SH-SY5Y (cell line): ENCODE data around the gene PRRX2.

ENCODE experiments used
- GATA2 ChIP-seq: IDR thresholded peaks from 2 replicates; pipeline ENCODE4 v1.6.1; 2011; ENCODE audit warnings: mild to moderate bottlenecking, low read depth, low read length
- GATA3 ChIP-seq: IDR thresholded peaks from 2 replicates; pipeline ENCODE4 v1.6.1; 2011; ENCODE audit warnings: low read depth, mild to moderate bottlenecking, low read length, moderate library complexity

DNA sequence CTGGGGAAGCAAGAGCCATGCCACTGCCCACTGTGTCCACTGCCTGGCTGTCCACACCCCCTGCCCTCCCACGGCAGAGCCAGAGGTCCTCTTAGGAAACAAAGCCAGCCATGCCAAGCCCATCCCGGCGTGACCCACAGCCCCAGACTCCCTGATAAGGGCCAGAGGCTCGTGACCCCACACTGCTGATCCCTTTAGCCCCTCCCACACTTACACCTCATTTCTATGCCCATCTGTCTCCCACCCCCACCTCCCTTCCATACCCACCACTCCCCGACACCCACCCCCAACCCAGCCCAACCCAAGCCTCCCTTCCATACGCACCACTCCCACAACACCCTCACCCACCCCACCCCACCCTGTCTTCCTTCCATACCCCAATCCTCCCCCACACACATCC lies 70.1 kb downstream of the PRRX2 start:
- TF ChIP-seq GATA2 = no peak
- no peak for TF ChIP-seq GATA3
